Endothelial cell (in vitro differentiated cells): Measurements from ENCODE around the gene AP3M1. TPM values are rescaled to one million over a fixed set of nuclear protein-coding genes. Genes with fewer than 3 reads are reported as not detected.

Experiments used
- DNase-seq: peaks from one replicate; pipeline ENCODE4 v3.0.0; 2021; ENCODE audit warnings: low spot score
- H3K27ac Mint-ChIP-seq: one replicate; pipeline ENCODE4 v1.8.0; 2021; ENCODE audit warnings: mixed read lengths, inconsistent platforms; ENCODE audit not compliant: unreplicated experiment
- H3K27me3 Mint-ChIP-seq: one replicate; pipeline ENCODE4 v1.8.0; 2021; ENCODE audit warnings: mild to moderate bottlenecking, moderate library complexity, mixed read lengths, inconsistent platforms; ENCODE audit not compliant: unreplicated experiment
- H3K36me3 Mint-ChIP-seq: one replicate; pipeline ENCODE4 v1.8.0; 2021; ENCODE audit warnings: mild to moderate bottlenecking, low read depth, mixed read lengths, inconsistent platforms; ENCODE audit not compliant: unreplicated experiment
- H3K4me1 Mint-ChIP-seq: one replicate; pipeline ENCODE4 v1.8.0; 2021; ENCODE audit warnings: mild to moderate bottlenecking, mixed read lengths, inconsistent platforms; ENCODE audit not compliant: unreplicated experiment
- H3K4me3 Mint-ChIP-seq: one replicate; pipeline ENCODE4 v1.8.0; 2021; ENCODE audit warnings: mild to moderate bottlenecking, mixed read lengths, inconsistent platforms; ENCODE audit not compliant: unreplicated experiment
- H3K9me3 Mint-ChIP-seq: one replicate; pipeline ENCODE4 v1.8.0; 2021; ENCODE audit warnings: mixed read lengths, inconsistent platforms; ENCODE audit not compliant: unreplicated experiment
- CTCF ChIP-seq: fragments of 200-600 bp; sonication (generic); IDR thresholded peaks from one replicate; pipeline ENCODE4 v1.5.0; 2021; ENCODE audit warnings: antibody characterized with exemption; ENCODE audit not compliant: unreplicated experiment
- total RNA-seq: library from RNA; stranded (reverse); fragmentation: NEBNext Ultra II Directional; extraction: Animal tissue kit (Norgen Biotek cat#: 25700); gene quantifications from one replicate; pipeline ENCODE4 v1.2.1, GENCODE V29; 2021; ENCODE audit not compliant: unreplicated experiment

The AP3M1 gene
- total RNA-seq, 1 donor from 2014 or later = 43.7 TPM

GRCh38 chr10:74109452-74109851, 41.2 kb downstream of the AP3M1 start:
- Mint-ChIP-seq H3K4me1 (peaks cover 4% of the 10 kb centered on the region), H3K27ac (no peak overlapping the region), H3K27me3 (peaks cover 8% of the 10 kb centered on the region), H3K4me3 (no peak overlapping the region), H3K36me3 (peaks cover 71% of the 10 kb centered on the region), H3K9me3 (no peaks in the 10 kb centered on the region)
- no peak for DNase-seq
- no peak for TF ChIP-seq CTCF

DNA sequence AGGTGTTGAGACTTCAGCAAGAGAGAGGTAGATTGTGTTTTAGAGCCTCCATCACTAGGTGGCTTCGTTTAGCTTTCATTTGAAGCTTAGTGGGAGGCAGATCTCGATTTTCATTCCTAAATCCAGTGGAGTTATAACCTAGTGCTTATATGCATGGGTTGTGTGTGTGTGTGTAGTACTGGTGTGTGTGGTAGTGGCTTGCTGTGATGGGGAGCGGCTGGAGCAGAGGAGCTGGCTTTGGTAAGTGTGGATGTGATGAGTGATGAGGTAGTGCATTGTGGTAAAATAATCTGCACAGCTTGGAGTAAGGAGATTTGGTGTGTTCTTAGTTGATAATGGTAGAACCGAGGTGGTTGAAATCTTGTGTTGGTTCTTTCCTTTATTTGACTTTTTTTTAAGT, 43.2 kb downstream of the AP3M1 start:
- no peak for TF ChIP-seq CTCF
- no peaks in the 10 kb centered on the region for H3K4me1 Mint-ChIP-seq
- peaks cover 3% of the 10 kb centered on the region for H3K27me3 Mint-ChIP-seq
- peak overlapping the region; percentile 39 for H3K4me3 Mint-ChIP-seq
- peak overlapping the region; percentile 68 for H3K27ac Mint-ChIP-seq
- no peaks in the 10 kb centered on the region for H3K9me3 Mint-ChIP-seq
- peaks cover 62% of the 10 kb centered on the region for H3K36me3 Mint-ChIP-seq
- DNase-seq = no peak

DNA sequence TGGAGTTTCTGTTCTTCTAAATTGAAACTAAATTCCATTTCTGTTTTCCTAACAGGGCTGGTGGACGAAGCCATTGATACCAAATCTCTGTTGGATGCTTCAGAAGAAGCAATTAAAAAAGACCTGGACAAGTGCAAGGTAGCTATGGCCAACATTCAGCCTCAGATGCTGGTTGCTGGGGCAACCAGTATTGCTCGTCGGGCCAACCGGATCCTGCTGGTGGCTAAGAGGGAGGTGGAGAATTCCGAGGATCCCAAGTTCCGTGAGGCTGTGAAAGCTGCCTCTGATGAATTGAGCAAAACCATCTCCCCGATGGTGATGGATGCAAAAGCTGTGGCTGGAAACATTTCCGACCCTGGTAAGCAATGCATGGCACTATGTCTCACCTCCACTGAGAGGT, 45.6 kb downstream of the AP3M1 start:
- H3K4me3 Mint-ChIP-seq = no peak overlapping the region
- DNase-seq = no peak
- H3K9me3 Mint-ChIP-seq = no peaks in the 10 kb centered on the region
- peaks cover 3% of the 10 kb centered on the region for H3K27me3 Mint-ChIP-seq
- H3K36me3 Mint-ChIP-seq = peaks cover 56% of the 10 kb centered on the region
- H3K27ac Mint-ChIP-seq = no peak overlapping the region
- TF ChIP-seq CTCF = no peak
- H3K4me1 Mint-ChIP-seq = no peaks in the 10 kb centered on the region

DNA sequence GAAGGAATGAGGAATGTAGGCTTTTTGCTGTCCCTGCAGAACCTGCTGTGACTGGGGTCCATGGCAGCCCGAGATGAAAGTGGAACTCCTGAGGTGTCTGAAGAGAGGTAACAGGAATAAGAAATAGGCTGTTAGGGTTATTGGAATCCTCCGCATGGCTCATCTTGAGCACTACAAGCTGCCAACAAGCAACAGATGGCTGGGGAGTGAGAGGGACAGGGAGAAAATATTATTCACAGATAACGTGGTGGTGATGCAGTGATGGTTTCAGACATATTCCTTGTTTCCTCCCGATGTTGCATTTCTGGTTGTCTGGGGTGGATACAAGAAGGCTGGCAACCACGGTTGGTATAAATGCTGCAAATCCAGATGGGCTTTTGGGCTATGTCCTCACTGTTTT, 46.1 kb downstream of the AP3M1 start:
- H3K9me3 Mint-ChIP-seq = no peaks in the 10 kb centered on the region
- peaks cover 54% of the 10 kb centered on the region for H3K36me3 Mint-ChIP-seq
- peaks cover 2% of the 10 kb centered on the region for H3K27me3 Mint-ChIP-seq
- no peak for DNase-seq
- no peak for TF ChIP-seq CTCF
- no peaks in the 10 kb centered on the region for H3K4me1 Mint-ChIP-seq
- H3K4me3 Mint-ChIP-seq = no peak overlapping the region
- H3K27ac Mint-ChIP-seq = no peak overlapping the region

GRCh38 chr10:74103560-74104258, 46.9 kb downstream of the AP3M1 start:
- no peak overlapping the region for H3K4me3 Mint-ChIP-seq
- peaks cover 2% of the 10 kb centered on the region for H3K27me3 Mint-ChIP-seq
- H3K4me1 Mint-ChIP-seq = no peaks in the 10 kb centered on the region
- no peaks in the 10 kb centered on the region for H3K9me3 Mint-ChIP-seq
- no peak for TF ChIP-seq CTCF
- DNase-seq = no peak
- H3K36me3 Mint-ChIP-seq = peaks cover 61% of the 10 kb centered on the region
- H3K27ac Mint-ChIP-seq = no peak overlapping the region
